Measurements from ENCODE around the gene KBTBD2.
"Not testable (repeated sequence)": the region's sequence is repeated elsewhere in the genome, so short reads cannot be mapped to it uniquely, and the experiment has no call there.

The KBTBD2 gene

DNA sequence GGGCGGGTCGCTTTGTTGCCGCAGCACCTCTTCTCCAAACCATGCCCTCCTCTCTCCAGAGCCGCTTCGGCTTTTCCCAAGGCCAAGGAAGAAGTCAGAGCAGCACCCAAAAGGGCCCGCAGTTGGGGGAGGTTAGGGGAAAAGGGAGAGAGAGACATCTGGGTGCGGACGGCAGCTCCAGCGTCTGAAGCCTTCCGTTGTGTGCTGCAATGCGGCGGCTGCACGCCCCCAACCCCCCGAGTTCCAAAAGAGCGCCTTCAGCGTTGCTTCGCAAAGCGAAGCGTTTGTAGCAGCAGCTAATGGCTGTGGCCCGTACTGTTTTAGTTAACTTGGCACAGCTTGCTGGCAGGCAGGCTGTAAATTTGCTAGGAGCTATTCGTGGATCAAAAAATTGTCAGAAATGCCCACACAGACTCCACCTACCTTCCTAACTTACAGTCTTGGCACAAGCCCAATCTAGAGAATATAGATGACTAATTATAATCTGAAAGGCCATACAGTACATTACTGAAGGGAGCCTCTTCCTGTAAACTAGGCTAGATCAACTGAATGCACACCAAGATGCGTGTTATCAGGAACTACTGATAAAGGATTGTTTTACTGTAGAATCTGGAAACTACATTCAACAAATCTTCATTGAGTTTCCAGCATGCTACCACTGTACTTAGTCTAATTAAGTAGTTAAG lies 1.1 kb upstream of the KBTBD2 start:
- DNase-seq: peak; percentile 40

DNA sequence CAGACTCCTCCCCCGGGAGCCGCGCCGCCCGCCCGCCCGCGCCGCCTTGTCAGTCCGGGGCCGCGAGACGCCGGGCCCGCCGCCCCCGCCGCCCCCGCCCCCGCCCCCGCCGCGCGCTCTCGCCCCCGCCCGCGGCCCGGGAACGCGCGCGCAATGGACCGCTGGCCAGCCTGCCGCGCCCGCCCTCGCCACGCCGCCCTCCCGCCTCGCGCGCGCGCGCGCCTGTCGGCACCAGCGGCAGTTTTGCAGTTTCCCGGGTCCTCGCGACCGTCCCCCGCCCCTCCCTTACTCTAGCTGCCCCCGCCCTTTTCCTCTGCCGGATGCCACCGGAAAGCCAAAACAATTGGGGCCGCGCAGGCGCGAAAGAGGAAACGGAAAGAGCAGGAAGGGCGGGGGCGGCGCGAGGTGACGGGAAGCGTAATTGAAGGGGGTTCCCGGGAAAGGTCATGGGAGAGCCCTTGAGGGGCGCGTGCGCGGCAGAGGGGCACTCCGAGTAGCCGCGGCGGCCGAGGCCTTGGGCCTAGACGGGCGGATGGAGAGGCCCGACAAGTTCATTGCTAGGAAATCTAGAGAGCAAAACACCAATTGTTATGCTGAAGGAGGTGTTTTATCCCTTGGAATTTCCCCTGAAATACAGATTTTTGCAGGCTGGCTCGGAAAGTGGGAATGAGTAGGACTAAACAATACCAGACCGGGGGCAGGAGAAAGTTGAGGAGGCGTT lies 400 bp upstream of the KBTBD2 start:
- peak; percentile 98 for DNase-seq

DNA sequence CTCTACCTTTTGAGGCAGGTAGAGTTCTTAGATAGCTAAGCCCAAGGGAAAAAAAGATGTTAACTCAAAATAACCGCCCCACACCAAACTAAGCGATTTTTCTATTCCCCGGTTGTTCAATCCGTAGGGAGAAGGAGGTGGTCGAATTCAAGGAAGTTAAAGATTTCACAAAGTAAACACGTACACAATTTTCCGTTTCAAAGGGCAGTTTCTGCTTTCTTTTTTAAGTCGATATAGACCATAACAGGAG lies 842 bp downstream of the KBTBD2 start:
- DNase-seq: no peak

DNA sequence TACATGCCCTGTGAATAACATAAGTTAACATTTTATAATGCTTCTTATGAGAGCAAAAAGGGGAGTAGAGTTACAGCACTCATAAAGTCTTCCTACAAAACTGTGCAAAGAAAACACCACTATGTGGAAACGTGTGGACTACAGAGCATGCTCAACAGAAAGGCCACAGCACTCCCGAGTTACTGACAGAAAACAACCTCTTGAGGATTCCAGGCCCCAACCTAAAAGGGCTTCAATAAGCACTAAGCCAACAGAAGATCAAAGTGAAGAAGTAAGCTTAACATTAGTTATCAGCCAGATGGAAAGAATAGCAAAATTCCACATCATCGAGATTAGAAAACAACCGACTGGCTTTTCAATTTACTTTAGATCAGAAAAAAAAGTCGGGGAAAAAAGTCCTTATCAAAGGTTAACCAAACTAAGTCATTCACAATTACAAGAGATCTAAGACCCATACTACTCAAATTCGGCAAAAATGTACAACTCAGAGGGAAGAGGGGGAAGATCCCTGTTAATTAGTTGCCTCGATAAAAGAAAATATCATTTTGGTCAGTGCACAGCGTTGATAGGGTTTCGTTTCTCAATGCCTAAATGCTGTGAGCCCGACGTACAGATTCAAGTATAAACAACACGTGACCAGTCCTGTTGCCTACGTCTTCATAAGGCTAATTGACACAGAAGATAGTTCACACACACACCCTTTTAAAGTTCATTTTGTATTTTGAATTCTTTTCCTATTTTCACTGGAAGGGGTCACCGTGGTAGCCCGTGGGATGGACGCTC lies 1.4 kb downstream of the KBTBD2 start:
- DNase-seq: peak; percentile 12

DNA sequence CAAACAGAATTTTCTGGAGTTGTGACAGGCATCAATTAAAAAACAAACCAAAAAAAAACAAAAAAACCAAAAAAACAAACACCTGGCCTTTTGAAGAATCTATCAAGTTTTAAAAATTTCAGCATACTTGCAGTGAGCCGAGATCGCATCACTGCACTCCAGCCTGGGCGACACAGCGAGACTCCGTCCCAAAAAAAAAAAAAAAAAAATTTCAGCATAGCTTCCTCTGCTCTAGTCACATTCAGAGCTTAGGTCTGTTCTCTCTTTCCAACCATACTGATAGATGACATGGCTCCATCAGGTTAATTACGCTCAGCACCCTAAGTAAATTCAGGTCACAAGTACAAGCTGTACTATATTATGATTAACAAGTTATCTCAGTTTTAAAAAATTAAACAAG lies 3.1 kb downstream of the KBTBD2 start:
- DNase-seq: no peak

DNA sequence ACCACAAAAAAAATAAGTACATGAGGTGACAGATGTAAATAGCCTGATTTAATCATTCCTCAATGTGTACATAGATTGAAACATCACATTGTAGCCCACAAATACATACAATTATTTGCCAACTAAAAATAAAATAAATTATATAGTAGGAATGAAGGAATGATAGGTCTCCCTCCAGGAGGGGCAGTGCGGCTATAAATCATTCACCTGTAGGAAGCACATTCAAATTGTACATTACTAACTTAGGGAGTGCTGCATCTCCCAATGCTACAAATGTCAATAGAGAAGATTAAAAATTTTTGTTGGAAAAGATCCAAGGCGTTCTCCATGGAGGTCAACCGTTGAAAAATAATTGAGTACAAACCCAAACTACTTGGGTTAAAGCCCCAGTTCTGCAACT lies 4.2 kb downstream of the KBTBD2 start:
- peak; percentile 15 for DNase-seq

DNA sequence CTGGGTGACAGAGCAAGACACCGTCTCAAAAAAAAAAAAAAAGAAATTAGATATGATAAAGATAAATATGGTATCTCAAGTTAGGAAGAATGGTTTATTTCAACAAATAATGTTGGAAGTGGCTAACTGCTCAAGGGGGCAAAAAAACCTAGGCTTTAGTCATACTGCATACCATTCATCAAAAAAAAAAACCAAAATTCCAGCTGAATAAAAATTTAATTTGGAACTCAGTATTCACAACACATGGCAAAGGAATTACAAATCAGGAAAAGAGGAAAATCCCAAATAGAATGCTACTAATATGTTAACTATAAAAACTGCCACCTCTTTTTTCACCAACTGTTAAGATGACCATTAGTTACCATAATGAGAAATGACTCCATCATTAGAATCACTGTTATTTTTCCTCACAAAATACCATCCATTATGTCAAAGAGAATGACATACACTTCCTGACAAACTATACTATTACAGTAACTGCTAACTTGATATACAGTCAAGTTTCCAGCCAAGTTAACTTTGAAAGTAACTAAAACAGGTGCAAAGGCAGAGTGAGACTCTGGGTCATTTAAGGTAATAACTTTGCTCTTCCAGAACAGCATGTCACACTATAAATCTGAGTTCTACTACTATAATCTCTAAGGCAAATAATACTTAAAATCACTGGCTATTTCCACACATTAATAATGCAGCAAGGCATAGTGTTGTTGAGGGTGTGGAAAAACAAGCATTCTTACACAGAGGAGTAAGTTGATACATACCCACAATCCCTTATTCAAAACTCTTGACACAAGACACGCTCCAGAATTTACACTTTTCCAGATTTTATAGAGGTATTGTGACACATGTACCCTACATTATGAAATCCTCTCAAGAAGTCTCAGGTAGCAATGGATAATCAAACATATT lies 10.2 kb downstream of the KBTBD2 start:
- no peak for DNase-seq

DNA sequence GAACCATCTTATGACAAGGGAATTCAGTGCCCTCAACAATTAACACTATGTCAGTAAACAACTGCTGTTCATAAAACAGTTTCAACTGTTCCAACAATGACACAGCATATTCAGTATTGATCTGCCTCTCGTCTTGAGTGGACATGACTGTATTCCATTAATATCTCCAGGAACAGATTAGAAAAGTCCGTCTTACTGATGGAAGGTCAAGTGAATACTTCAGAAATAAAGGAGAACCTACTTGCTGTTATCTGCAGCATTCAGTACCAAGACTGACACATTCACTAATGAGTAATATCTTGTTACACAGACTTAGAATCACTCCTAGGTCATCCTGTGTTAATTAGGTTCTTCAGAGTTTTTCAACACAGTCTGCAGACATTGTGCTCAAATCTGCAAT lies 12.1 kb downstream of the KBTBD2 start:
- DNase-seq: peak; percentile 5

DNA sequence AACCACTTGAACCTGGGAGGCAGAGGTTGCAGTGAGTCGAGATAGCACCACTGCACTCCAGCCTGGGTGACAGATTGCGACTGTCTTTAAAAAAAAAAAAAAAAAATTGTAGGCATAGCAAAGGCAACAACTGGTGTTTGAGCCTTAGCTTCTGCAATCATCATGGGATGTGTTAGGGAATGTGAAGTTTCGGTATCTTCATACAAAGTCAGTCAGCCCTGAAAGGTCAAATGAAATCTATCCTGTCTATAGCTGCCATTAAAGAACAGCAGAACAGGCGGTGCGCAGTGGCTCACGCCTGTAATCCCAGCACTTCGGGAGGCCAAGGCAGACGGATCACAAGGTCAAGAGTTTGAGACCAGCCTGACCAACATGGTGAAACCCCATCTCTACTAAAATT lies 13.5 kb downstream of the KBTBD2 start:
- not testable (repeated sequence) for DNase-seq

DNA sequence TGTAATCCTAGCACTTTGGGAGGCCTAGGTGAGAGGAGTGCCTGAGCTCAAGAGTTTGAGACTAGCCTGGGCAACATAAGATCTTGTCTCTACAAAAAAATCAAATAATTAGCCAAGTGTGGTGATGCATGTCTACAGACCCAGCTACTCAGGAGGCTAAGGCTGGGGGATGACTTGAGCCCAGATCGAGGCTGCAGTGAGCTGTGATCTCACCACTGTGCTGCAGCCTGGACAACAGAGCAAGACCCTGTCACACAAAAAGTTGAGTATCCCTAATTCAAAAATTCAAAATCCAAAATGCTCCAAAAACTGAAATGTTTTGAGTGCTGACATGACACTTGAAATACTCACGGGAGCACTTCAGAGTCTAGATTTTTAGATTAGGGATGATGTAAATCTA lies 19.1 kb downstream of the KBTBD2 start:
- no peak for DNase-seq

DNA sequence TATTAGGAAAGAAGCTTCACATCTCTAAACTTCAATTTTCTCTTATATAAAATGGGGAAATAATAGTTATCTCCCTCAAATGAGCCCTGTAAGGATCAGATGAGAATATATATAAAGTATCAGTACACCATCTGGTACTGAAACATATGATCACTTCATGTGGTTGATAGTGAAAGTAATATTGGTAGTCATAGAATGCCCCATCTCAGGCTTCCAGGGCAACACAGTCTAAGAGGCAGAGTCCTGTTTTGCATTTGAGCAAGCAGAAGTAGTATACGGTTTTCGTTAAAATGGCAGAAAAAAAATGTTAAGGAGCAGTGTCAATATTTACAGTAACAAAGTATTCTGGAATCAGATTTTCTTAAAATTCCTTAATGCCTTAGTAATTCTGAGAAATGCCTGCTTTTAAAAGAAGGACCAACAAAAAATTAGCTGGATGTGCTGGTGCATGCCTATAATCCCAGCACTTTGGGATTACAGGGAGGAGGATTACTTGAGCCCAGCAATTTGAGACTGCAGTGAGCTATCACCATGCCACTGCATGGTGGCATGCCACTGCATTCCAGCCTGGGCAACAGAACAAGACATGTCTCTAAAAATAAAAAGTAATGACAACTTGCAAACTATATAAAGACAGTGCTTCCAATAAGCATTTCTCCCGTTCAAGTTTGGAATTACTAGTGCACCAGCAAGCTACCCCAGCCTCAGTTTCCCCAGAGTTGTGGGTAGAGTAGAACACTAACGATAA lies 19.8 kb downstream of the KBTBD2 start:
- DNase-seq: no peak

DNA sequence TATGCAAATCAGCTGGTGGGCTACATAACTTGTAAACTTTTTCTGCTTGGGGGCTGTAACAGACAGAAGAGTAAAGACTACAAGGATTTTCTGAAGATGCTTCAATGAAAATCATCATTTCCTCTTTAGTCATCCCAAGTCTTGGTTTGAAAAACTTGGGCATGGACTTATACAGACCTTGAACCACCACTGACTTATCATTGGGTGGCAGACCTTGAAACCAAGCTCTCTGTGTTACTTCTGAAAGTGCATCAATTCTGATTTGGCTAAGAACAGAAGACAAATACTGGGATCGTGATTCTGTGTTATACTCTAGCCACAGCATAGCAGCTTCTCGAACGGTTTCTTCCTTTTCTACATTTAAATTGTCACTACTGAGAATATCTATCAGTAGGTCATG lies 21.3 kb downstream of the KBTBD2 start:
- no peak for DNase-seq

DNA sequence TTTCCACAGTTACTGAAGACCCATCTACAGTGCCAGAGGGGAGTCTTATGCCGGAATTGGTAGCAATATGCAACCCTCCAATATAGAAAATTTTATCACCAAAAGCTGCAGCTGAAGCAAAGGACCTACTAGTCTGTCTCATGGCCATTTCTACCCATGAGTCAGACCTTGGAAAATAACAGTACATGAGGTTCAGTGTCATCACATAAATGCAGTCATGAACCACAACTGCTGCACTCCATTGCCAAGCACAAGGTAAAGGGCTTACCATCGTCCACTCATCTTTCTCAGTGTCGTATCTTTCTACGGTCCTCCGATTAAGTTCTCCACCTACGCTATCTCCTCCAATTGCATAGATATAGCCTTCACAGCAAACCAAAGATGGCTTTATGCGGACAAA lies 21.8 kb downstream of the KBTBD2 start:
- no peak for DNase-seq

DNA sequence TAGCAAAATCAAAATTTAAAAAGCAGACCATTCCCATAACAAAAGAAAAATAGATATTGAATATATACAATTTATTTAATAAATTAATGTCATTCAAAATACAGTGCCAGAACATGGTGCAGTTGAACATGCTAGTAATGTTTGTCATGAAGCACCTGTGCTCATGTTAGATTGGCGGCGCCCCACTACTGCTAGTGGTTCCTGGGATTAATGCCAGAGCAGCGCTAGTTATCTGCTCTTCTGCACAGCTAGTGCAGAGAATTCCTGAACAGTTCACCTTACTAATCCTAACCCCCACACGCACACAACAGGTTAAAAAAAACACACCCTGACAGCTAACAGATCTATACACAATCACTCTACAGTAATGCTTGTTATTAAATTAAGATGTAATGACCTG lies 23.4 kb downstream of the KBTBD2 start:
- no peak for DNase-seq

DNA sequence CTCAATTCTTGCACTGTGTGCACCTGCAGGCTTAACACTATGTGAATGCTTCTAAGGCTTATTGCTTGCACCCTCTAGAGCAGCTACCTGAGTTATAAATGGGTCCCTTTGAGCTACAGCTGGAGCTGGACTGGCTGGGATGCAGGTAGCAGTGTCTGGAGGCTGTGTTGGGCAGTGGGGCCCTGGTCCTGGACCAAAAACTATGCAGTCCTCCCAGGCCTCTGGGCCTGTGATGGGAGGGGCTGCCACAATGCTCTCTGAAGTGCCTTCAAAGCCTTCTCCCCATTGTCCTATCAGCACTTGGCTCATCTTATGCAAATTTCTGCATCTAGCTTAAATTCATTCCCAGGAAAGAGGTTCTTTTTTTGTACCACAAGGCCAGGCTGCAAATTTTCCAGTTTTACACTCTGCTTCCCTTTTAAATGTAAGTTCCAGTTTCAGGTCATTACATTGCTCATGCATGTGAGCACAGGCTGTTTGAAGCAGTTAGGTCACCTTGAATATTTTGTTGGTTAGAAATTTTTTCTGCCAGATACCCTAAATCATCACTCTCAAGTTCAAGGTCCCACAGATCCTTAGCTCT lies 26.0 kb downstream of the KBTBD2 start:
- DNase-seq: no peak

DNA sequence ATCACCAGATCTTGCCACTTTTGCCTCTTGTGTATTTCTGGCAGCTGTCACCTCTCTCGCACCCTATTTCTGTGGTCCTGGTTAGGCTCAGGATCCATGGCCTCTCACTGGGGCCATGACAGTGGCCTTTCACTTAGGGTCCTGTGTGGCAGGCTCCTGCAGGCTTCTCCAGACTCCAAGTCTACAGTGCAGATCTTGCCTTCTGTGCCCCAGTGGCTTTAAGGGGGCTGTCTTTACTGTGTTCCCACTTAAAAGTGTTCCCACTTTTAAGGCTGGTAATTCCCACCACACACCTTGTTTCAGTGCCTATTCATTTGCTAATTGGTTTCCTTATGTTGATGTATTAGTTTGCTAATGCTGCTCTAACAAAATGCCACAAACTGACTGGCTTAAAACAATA lies 27.7 kb downstream of the KBTBD2 start:
- not testable (repeated sequence) for DNase-seq

DNA sequence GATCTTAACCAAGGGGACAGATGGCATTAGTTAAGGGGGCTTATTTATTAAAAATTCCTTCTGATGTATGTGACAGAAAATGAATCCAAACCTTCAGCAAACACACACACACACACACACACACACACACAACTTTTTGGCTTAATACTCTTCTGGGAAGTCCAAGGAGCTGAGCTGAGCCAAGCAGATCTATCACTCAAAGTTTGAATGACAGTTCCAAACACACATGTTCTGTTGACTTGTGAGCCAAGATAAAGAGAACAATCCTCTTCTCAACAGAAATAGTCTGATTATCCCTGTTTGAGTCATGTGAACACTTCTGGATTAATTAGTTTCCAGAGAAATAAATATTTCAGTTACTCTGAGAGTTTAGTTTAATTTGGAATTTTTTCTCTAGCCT lies 31.5 kb downstream of the KBTBD2 start:
- DNase-seq: no peak

DNA sequence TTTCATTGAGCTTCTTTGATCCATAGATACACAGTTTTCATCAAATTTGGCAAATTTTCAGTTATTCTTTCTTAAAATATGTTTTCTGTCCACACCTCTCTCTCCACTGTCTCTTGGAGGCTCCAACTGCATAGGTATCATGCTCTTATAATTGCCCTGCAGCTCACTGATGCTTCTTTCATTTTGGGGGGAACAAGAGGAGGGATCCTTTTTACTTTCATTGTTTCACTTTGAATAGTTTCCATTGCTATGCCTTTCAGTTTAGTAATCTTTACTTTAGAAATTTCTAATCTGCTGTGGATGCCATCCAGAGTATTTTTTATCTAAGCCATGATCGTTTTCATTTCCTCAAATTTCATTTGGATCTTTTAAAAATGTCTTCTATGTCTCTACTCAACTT lies 32.9 kb downstream of the KBTBD2 start:
- DNase-seq: no peak

DNA sequence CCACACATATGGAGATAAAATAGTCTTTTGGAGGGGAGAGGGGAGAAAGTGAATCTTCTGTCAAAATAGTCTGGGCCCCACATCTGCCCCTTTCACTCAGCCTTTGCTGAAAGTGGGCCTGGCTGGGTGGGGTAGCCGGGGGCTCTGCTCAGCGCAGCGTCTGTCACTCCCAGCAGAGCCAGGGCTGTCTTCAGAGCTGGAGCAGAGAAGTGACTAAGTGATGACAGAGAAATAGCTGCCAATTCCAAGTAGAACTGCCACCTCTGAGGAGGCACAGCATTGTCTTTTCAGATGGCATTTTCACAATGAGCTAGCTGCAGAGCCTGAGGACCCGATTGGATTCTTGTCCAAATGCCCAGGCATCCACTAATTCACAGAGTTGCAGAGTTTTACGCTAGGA lies 34.5 kb downstream of the KBTBD2 start:
- not testable (repeated sequence) for DNase-seq

DNA sequence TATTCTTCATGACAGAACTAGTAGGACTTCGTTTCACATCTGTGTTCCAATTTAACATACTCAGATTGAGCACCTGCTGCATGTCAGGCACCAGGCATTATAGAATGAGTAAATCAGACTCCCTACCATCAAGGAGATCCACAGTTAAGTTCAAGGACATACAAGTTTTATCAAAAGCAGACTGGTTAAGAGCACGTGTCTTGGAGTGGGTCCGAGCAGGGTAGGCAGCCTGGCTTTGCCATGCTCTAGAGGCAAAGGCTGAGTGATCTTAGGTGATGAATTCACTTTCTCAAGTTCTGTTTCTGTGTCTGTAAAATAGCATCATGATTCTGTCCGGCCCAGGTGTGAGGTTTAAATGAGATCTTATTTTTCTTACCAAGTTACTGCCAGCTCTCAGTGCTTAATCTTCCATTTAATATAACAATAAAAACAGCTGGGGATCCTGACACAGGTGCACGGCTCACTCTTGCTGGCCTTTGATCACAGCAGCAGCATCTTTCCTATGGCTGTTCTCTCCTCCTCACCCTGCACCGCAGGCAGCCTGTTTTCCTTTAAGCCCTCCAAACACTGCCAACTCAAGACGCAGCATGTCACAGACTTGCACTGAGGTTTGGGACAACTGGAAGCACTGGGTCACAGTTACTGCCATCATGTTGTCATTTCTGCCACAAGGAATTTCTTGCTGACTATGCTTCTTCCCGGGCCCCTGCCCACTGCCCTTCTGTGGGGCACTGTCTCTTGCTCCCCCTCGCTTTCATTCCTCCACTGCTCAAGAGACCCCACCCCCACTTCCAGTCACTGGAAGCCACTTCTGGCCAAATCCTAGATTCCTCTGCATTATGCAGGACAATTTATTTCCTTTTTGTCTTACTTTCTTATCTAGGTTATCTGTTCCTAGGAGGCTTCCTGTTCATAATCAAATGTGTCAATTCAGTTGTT lies 35.5 kb downstream of the KBTBD2 start:
- DNase-seq: not testable (repeated sequence)

DNA sequence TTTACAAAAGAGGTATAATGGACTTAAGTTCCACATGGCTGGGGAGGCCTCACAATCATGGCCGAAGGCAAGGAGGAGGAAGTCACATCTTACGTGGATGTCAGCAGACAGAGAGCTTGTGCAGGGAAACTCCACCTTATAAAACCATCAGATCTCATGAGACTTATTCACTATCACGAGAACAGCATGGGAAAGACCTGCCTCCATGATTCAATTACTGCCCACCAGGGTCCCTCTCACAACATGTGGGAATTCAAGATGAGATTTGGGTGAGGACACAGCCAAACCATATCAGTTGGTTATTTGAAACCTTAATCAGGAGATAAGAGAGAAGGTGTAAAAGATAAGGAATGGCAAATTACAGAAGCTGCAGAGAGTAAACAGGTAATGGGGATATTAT lies 40.9 kb downstream of the KBTBD2 start:
- DNase-seq: not testable (repeated sequence)

All from COR-L47 (cell line).